Measurements from ENCODE around the gene REM2. TPM values are rescaled to one million over a fixed set of nuclear protein-coding genes. Genes with fewer than 3 reads are reported as not detected.

Gene REM2
- total RNA-seq, 1 experiment from 2014 or later: 0.47 TPM

DNA sequence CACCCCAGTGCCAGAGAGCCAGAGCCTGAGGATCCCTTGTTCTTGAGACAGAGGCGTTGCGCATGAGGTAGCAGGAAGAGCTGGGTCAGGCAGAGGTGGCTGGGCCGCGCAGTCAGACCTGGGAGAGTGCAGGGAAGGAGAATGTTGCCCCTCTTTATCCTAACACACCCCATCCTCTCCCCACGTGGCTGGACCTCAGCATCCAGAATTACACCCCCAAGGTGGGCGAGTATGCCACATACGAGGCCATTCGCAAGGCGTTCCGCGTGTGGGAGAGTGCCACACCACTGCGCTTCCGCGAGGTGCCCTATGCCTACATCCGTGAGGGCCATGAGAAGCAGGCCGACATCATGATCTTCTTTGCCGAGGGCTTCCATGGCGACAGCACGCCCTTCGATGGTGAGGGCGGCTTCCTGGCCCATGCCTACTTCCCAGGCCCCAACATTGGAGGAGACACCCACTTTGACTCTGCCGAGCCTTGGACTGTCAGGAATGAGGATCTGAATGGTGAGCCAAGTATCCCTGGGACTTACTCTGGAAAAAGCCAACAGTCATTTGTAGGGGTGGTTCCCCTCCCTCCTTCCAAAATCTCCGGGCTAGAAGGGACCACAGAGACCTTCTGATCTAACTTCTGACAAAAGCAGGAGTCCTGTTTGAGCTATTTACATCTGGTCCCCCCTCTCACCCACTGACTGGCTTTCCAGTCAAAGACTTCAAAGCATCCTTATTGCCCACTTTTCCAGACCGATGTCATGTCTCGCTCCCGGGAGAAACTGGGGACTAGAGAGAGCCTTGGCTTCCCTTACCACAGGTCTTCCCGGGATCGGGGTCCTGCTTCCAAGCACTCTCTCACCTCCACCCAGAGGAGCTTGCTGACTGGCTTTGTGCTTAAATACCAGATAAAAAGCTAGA is 40.6 kb upstream of the REM2 start:
- Histone ChIP-seq H3K9me3 (ENCODE audit: control insufficient read depth in 1 of 2, insufficient read depth in 1 of 2, low read depth in 1 of 2, low read length in 2 of 2) (no peaks in the 10 kb centered on the region), H3K27ac (ENCODE audit: low read depth, low read length) (no peak overlapping the region), H3K9ac (ENCODE audit: low read length) (no peak overlapping the region), H4K20me1 (ENCODE audit: insufficient read depth) (no peaks in the 10 kb centered on the region), H3K4me3 (replicated peaks in 1 of 2; ENCODE audit: low read depth in 1 of 2, low read length in 2 of 2) (no peak overlapping the region), H3K4me1 (ENCODE audit: control insufficient read depth in 1 of 2, insufficient read depth in 2 of 2, low read length in 2 of 2) (peaks cover 0 to 9% of the 10 kb centered on the region in 2 experiments; a peak in 1 of 4 replicates), H2AFZ (ENCODE audit: low read depth, low read length, poor library complexity, severe bottlenecking) (no peak overlapping the region), H3K79me2 (ENCODE audit: insufficient read depth, low read length) (no peaks in the 10 kb centered on the region), H3K36me3 (ENCODE audit: control insufficient read depth in 1 of 2, insufficient read depth in 2 of 2, low read length in 2 of 2) (no peaks in the 10 kb centered on the region), H3K27me3 (ENCODE audit: insufficient read depth, low read length) (no peaks in the 10 kb centered on the region), H3K4me2 (ENCODE audit: low read length) (no peak overlapping the region), H3K9me2 (ENCODE audit: insufficient read depth) (no peaks in the 10 kb centered on the region)
- ChIA-PET RAD21 (ENCODE audit: low non-redundant PET in 1 of 2, low total read pairs in 2 of 2, uncharacterized antibody in 2 of 2, unreplicated experiment in 2 of 2) (no interaction called here), POLR2A (no interaction called here), CTCF (interaction anchor here (1.0 kb wide), 1 partner anchor 10 kb away, joined by 3 read pairs; no protein-coding TSS in a partner anchor)
- intact Hi-C loops (cut with micrococcal nuclease): no loop called here
- no peak for DNase-seq (ENCODE audit: low read depth, low spot score)
- ATAC-seq: no peak
- TF ChIP-seq ZNF274 (IDR thresholded peaks at IDR 0.05; ENCODE audit: low read depth, low read length): no peak
- TF ChIP-seq SP1 (IDR thresholded peaks at IDR 0.05; ENCODE audit: low read depth): no peak
- TF ChIP-seq CEBPB (IDR thresholded peaks at IDR 0.05; ENCODE audit: low read depth): no peak
- TF ChIP-seq EZH2 (IDR thresholded peaks at IDR 0.05): no peak
- TF ChIP-seq, protein P1, sequence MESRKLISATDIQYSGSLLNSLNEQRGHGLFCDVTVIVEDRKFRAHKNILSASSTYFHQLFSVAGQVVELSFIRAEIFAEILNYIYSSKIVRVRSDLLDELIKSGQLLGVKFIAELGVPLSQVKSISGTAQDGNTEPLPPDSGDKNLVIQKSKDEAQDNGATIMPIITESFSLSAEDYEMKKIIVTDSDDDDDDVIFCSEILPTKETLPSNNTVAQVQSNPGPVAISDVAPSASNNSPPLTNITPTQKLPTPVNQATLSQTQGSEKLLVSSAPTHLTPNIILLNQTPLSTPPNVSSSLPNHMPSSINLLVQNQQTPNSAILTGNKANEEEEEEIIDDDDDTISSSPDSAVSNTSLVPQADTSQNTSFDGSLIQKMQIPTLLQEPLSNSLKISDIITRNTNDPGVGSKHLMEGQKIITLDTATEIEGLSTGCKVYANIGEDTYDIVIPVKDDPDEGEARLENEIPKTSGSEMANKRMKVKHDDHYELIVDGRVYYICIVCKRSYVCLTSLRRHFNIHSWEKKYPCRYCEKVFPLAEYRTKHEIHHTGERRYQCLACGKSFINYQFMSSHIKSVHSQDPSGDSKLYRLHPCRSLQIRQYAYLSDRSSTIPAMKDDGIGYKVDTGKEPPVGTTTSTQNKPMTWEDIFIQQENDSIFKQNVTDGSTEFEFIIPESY (IDR thresholded peaks at IDR 0.05; ENCODE audit: extremely low read depth, insufficient replicate concordance, low read length): no peak
- no peak for TF ChIP-seq ELF1 (IDR thresholded peaks at IDR 0.05; ENCODE audit: borderline replicate concordance, low read depth)
- no peak for TF ChIP-seq RAD21 (IDR thresholded peaks at IDR 0.05; ENCODE audit: low read depth)
- no peak for TF ChIP-seq EGR1 (IDR thresholded peaks at IDR 0.05; ENCODE audit: low read depth)
- BruUV-seq (replicated peaks): no TSS peak

All from HCT116 (cell line).